ENCODE results near the gene IL6ST.

IL6ST gene

GRCh38 chr5:55986931-55987330 lies 7.8 kb downstream of the IL6ST start:
- TF ChIP-seq, protein P1, sequence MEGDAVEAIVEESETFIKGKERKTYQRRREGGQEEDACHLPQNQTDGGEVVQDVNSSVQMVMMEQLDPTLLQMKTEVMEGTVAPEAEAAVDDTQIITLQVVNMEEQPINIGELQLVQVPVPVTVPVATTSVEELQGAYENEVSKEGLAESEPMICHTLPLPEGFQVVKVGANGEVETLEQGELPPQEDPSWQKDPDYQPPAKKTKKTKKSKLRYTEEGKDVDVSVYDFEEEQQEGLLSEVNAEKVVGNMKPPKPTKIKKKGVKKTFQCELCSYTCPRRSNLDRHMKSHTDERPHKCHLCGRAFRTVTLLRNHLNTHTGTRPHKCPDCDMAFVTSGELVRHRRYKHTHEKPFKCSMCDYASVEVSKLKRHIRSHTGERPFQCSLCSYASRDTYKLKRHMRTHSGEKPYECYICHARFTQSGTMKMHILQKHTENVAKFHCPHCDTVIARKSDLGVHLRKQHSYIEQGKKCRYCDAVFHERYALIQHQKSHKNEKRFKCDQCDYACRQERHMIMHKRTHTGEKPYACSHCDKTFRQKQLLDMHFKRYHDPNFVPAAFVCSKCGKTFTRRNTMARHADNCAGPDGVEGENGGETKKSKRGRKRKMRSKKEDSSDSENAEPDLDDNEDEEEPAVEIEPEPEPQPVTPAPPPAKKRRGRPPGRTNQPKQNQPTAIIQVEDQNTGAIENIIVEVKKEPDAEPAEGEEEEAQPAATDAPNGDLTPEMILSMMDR (IDR thresholded peaks at IDR 0.05; ENCODE audit: low read depth, low read length, missing control alignments): no peak
- no peak for DNase-seq (ENCODE audit: low read depth)
- no peak overlapping the region for H3K4me3 ChIP-seq (ENCODE audit: low read depth, low read length)

DNA sequence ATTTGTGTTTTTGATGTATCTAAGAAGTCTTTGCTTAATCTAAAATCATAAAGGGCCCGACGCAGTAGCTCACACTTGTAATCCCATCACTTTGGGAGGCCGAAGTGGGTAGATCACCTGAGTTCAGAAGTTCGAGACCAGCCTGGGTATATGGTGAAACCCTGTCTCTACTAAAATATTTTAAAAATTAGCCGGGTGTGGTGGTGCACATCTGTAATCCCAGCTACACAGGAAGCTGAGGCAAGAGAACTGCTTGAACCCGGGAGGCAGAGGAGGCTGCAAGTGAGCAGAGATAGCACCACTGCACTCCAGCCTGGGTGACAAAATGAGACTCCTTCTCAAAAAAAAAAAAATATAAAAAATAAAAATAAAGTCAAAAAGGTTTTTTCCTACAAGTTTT lies 9.6 kb downstream of the IL6ST start:
- DNase-seq (ENCODE audit: low read depth): no peak
- TF ChIP-seq, protein P1 (IDR thresholded peaks at IDR 0.05; ENCODE audit: low read depth, low read length, missing control alignments): no peak
- H3K4me3 ChIP-seq (ENCODE audit: low read depth, low read length): no peak overlapping the region

- TF ChIP-seq, protein P1 (IDR thresholded peaks at IDR 0.05; ENCODE audit: low read depth, low read length, missing control alignments): no peak
- H3K4me3 ChIP-seq (ENCODE audit: low read depth, low read length): no peak overlapping the region
Observed at GRCh38 chr5:55983986-55984385, 10.8 kb downstream of the IL6ST start.

DNA sequence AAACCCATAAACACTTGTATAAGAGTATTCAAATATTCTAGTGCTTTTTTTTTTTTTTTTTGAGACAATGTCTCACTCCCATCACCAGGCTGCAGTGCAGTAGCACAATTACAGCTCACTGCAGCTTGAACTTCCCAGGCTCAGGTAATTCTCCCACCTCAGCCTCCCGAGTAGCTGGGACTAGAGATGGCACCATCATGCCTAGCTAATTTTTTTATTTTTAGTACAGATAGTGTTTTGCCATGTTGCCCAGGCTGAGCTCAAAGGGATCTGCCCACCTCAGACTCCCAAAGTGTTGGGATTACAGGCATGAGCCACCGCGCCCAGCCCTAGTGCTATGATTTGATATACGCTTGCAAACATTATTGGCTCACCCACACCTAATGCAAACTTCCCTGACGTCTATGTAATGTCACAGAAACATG lies 11.8 kb downstream of the IL6ST start:
- TF ChIP-seq, protein P1 (IDR thresholded peaks at IDR 0.05; ENCODE audit: low read depth, low read length, missing control alignments): no peak
- DNase-seq (ENCODE audit: low read depth): no peak
- H3K4me3 ChIP-seq (ENCODE audit: low read depth, low read length): no peak overlapping the region

More at GRCh38 chr5:55983986-55984385, 10.8 kb downstream of the IL6ST start:
- no peak for DNase-seq (ENCODE audit: low read depth)

- H3K4me3 ChIP-seq (ENCODE audit: low read depth, low read length): no peak overlapping the region
- no peak for DNase-seq (ENCODE audit: low read depth)
- TF ChIP-seq, protein P1 (IDR thresholded peaks at IDR 0.05; ENCODE audit: low read depth, low read length, missing control alignments): no peak
Observed at GRCh38 chr5:55973296-55973695, 21.5 kb downstream of the IL6ST start.

DNA sequence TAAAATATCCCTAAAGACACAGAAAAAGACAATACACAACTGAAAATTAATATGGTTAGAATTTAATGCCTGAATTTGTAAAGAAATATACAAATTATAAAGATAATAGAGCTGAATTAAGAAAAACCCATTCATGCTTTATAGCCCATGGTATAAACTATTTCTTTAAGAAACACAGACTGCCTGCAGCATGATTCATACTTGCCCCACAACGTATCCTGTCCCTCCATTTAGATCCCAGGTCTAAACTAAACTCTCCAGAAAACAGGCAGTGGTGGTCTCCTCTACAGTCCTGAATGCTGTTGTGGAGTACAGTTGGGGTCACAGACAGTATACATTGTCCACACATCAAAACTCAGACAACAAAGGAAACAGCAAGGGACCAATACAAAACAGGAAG lies 24.8 kb downstream of the IL6ST start:
- no peak overlapping the region for H3K4me3 ChIP-seq (ENCODE audit: low read depth, low read length)
- DNase-seq (ENCODE audit: low read depth): no peak
- TF ChIP-seq, protein P1 (IDR thresholded peaks at IDR 0.05; ENCODE audit: low read depth, low read length, missing control alignments): no peak

- no peak overlapping the region for H3K4me3 ChIP-seq (ENCODE audit: low read depth, low read length)
- DNase-seq (ENCODE audit: low read depth): no peak
- TF ChIP-seq, protein P1 (IDR thresholded peaks at IDR 0.05; ENCODE audit: low read depth, low read length, missing control alignments): no peak
Observed at GRCh38 chr5:55966284-55966683, 28.5 kb downstream of the IL6ST start.

All from GM12864 (cell line).